ENCODE measurements around the gene RIN1. TPM values are rescaled to one million over a fixed set of nuclear protein-coding genes. Genes with fewer than 3 reads are reported as not detected.

Gene RIN1
- total and polyA plus RNA-seq, 2 donors (not counting 1 experiment from before 2014, with no cell fraction given): 0.72 to 1.7 TPM

DNA sequence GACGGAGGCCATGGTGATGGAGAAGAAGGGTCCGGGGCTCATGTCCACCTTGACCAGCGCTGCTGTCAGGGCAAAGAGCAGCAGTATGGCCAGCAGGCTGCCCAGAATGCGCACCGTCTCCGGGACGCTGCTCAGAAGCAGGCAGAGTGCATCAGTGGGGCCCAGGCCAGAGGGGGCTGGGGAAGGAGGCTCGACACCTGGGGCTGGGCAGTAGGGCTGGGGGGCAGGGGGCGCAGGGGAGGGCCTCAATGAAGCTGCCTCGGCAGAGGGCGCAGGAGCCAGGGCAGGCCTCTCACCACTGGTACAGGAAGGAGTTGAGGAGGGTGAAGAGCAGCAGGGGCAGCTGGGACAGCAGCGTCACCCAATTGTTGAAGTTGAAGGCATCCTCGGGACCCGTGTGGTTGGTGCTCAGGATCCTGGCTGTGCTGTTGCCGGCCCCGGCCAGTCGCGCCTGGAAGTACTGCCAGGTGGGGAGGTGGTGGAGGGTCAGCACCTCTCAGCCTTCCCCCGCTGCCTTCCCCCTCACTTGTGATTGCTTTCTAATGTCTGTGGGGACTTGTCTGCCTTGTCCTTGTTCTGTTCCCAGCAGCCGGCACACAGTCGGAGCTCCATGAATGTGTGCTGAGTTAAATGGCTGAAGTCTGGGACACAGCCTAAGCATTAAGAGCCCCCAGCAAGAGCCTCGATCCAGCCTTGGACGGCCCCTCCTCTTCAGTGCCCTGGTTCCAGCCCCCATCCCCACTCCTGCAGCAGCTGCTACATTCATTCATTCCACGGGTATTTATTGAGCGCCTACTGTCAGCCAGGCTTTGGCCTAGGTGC lies 33.0 kb upstream of the RIN1 start:
- DNase-seq (no peak), ATAC-seq (ENCODE audit: low read depth) (no peak)
- H3K4me3 Mint-ChIP-seq: peak overlapping the region; percentile 30
- peaks cover 9 to 15% of the 10 kb centered on the region in 2 donors for H3K4me1 ChIP-seq (ENCODE audit: control insufficient read depth in 2 of 2, insufficient read depth in 2 of 2, low read length in 2 of 2)
- H3K27ac Mint-ChIP-seq: no peak overlapping the region
- H3K27me3 ChIP-seq (replicated peaks in 1 of 4; ENCODE audit: control extremely low read depth in 1 of 4, control insufficient read depth in 3 of 4, insufficient read depth in 4 of 4, low read length in 3 of 4): no peaks in the 10 kb centered on the region
- H3K27ac ChIP-seq (ENCODE audit: low read length in 2 of 2): no peak overlapping the region
- intact Hi-C loops (cut with micrococcal nuclease): no loop called here
- no peaks in the 10 kb centered on the region for H3K27me3 Mint-ChIP-seq
- no peak overlapping the region for H3K4me3 ChIP-seq (ENCODE audit: control extremely low read depth in 1 of 5, extremely low read depth in 1 of 5, insufficient read depth in 1 of 5, low read depth in 2 of 5, low read length in 4 of 5)
- POLR2A ChIA-PET: interaction anchor here (1.3 kb wide), 1 partner anchor 57 kb away, joined by 3 read pairs; no protein-coding TSS in a partner anchor
- H3K9me3 Mint-ChIP-seq (ENCODE audit: insufficient read depth): no peaks in the 10 kb centered on the region
- 97% methylated on average over 22 of the region's 25 CpGs for WGBS (ENCODE audit: insufficient coverage)
- no peak overlapping the region for H2AFZ ChIP-seq (ENCODE audit: insufficient read depth, low read depth, low read length, poor library complexity, severe bottlenecking)
- H3K4me1 Mint-ChIP-seq: peaks cover 10% of the 10 kb centered on the region
- H3K79me2 ChIP-seq (ENCODE audit: control insufficient read depth, insufficient read depth, low read length): no peaks in the 10 kb centered on the region
- H3K36me3 ChIP-seq (replicated peaks in 1 of 2; ENCODE audit: control extremely low read depth in 1 of 2, control insufficient read depth in 1 of 2, extremely low read depth in 1 of 2, insufficient read depth in 2 of 2, low read length in 1 of 2): no peaks in the 10 kb centered on the region
- CTCF ChIA-PET: interaction anchor here (1.5 kb wide), 1 partner anchor 19 kb away, joined by 3 read pairs; no protein-coding TSS in a partner anchor
- peaks cover 0 to 10% (median 0%) of the 10 kb centered on the region in 3 donors for H3K9me3 ChIP-seq (ENCODE audit: control extremely low read depth in 1 of 3, control insufficient read depth in 2 of 3, insufficient read depth in 1 of 3, low read length in 2 of 3)
- no peaks in the 10 kb centered on the region for H4K20me1 ChIP-seq (ENCODE audit: control insufficient read depth, insufficient read depth, low read length, poor library complexity, severe bottlenecking)
- TF ChIP-seq EZH2 (IDR thresholded peaks at IDR 0.05; ENCODE audit: borderline replicate concordance, insufficient read depth, low read depth, low read length, poor library complexity, severe bottlenecking): no peak
- TF ChIP-seq, protein P1, sequence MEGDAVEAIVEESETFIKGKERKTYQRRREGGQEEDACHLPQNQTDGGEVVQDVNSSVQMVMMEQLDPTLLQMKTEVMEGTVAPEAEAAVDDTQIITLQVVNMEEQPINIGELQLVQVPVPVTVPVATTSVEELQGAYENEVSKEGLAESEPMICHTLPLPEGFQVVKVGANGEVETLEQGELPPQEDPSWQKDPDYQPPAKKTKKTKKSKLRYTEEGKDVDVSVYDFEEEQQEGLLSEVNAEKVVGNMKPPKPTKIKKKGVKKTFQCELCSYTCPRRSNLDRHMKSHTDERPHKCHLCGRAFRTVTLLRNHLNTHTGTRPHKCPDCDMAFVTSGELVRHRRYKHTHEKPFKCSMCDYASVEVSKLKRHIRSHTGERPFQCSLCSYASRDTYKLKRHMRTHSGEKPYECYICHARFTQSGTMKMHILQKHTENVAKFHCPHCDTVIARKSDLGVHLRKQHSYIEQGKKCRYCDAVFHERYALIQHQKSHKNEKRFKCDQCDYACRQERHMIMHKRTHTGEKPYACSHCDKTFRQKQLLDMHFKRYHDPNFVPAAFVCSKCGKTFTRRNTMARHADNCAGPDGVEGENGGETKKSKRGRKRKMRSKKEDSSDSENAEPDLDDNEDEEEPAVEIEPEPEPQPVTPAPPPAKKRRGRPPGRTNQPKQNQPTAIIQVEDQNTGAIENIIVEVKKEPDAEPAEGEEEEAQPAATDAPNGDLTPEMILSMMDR (IDR thresholded peaks at IDR 0.05): no peak
- no peak overlapping the region for H3K9ac ChIP-seq (ENCODE audit: low read length)
- no peak overlapping the region for H3K4me2 ChIP-seq (replicated peaks; ENCODE audit: low read depth, low read length, poor library complexity, severe bottlenecking)

DNA sequence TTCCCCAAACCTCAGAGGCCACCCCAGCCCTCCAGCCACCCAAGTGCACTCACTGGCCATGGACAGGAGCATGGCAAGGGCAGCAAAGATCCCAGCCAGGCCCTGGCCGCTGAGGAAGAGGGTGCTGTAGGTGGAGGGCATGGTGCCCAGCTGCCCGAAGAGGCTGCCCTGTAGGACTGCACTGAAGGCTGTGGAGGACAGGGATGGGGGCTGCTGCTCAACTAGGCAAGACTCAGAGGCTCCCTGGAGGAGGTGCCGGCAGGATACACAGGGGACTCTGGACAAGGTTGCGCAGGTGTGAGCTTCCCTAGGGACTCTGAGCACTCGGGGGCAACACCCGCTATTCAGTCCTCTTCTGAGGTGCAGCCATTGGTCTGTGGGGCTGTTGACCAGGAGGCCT lies 32.2 kb upstream of the RIN1 start:
- Mint-ChIP-seq H3K27ac (no peak overlapping the region), H3K4me3 (no peak overlapping the region)
- no peaks in the 10 kb centered on the region for H3K36me3 ChIP-seq (replicated peaks in 1 of 2; ENCODE audit: control extremely low read depth in 1 of 2, control insufficient read depth in 1 of 2, extremely low read depth in 1 of 2, insufficient read depth in 2 of 2, low read length in 1 of 2)

More for the DNA sequence above, 32.2 kb upstream of the RIN1 start:
- ATAC-seq (ENCODE audit: low read depth) (no peak), DNase-seq (no peak)
- intact Hi-C loops (cut with micrococcal nuclease): no loop called here
- peaks cover 0 to 10% (median 0%) of the 10 kb centered on the region in 3 donors for H3K9me3 ChIP-seq (ENCODE audit: control extremely low read depth in 1 of 3, control insufficient read depth in 2 of 3, insufficient read depth in 1 of 3, low read length in 2 of 3)
- Mint-ChIP-seq H3K9me3 (ENCODE audit: insufficient read depth) (no peaks in the 10 kb centered on the region), H3K27me3 (no peaks in the 10 kb centered on the region), H3K4me1 (peaks cover 10% of the 10 kb centered on the region)
- H3K4me2 ChIP-seq (replicated peaks; ENCODE audit: low read depth, low read length, poor library complexity, severe bottlenecking): no peak overlapping the region
- ChIA-PET POLR2A (no interaction called here), CTCF (interaction anchor here (1.0 kb wide), 1 partner anchor 57 kb away, joined by 3 read pairs; no protein-coding TSS in a partner anchor)
- no peak overlapping the region for H3K9ac ChIP-seq (ENCODE audit: low read length)
- H3K27ac ChIP-seq (ENCODE audit: low read length in 2 of 2): no peak overlapping the region
- WGBS (ENCODE audit: insufficient coverage): 91% methylated on average over 5 of the region's 6 CpGs
- no peak overlapping the region for H3K4me3 ChIP-seq (ENCODE audit: control extremely low read depth in 1 of 5, extremely low read depth in 1 of 5, insufficient read depth in 1 of 5, low read depth in 2 of 5, low read length in 4 of 5)
- no peak overlapping the region for H2AFZ ChIP-seq (ENCODE audit: insufficient read depth, low read depth, low read length, poor library complexity, severe bottlenecking)
- H3K27me3 ChIP-seq (replicated peaks in 1 of 4; ENCODE audit: control extremely low read depth in 1 of 4, control insufficient read depth in 3 of 4, insufficient read depth in 4 of 4, low read length in 3 of 4): no peaks in the 10 kb centered on the region
- no peak for TF ChIP-seq EZH2 (IDR thresholded peaks at IDR 0.05; ENCODE audit: borderline replicate concordance, insufficient read depth, low read depth, low read length, poor library complexity, severe bottlenecking)
- TF ChIP-seq, protein P1 (IDR thresholded peaks at IDR 0.05): no peak
- no peaks in the 10 kb centered on the region for H4K20me1 ChIP-seq (ENCODE audit: control insufficient read depth, insufficient read depth, low read length, poor library complexity, severe bottlenecking)
- H3K4me1 ChIP-seq (ENCODE audit: control insufficient read depth in 2 of 2, insufficient read depth in 2 of 2, low read length in 2 of 2): peaks cover 9 to 15% of the 10 kb centered on the region in 2 donors
- H3K79me2 ChIP-seq (ENCODE audit: control insufficient read depth, insufficient read depth, low read length): no peaks in the 10 kb centered on the region
